Osteoblast (primary cell): Measurements from ENCODE around the gene PEX16. TPM values are rescaled to one million over a fixed set of nuclear protein-coding genes. Genes with fewer than 3 reads are reported as not detected.

Experiments
- DNase-seq: peaks from one replicate; pipeline ENCODE4 v3.0.0; 2011; ENCODE audit warnings: low spot score, mixed read lengths; ENCODE audit not compliant: insufficient read length; ENCODE audit errors: missing footprints
- H2AFZ ChIP-seq: 2 replicates; pipeline ENCODE4 v1.6.0; 2011; ENCODE audit warnings: mild to moderate bottlenecking, low read length
- H3K27ac ChIP-seq: 2 replicates; pipeline ENCODE4 v1.5.1; 2011; ENCODE audit warnings: mild to moderate bottlenecking, low read depth, low read length, moderate library complexity
- H3K27me3 ChIP-seq: 2 replicates; pipeline ENCODE4 v1.6.0; 2012; ENCODE audit warnings: mild to moderate bottlenecking, control low read depth, inconsistent platforms, low read length, moderate library complexity; ENCODE audit not compliant: insufficient read depth
- H3K36me3 ChIP-seq: 2 replicates; pipeline ENCODE4 v1.5.1; 2011; ENCODE audit warnings: mild to moderate bottlenecking, low read length, control low read depth, moderate library complexity; ENCODE audit not compliant: insufficient read depth
- H3K4me1 ChIP-seq: 2 replicates; pipeline ENCODE4 v1.5.1; 2011; ENCODE audit warnings: mild to moderate bottlenecking, low read length, control low read depth, moderate library complexity; ENCODE audit not compliant: insufficient read depth
- H3K4me2 ChIP-seq: 2 replicates; pipeline ENCODE4 v1.6.0; 2011; ENCODE audit warnings: mild to moderate bottlenecking, low read length; ENCODE audit not compliant: insufficient read depth
- H3K4me3 ChIP-seq: fragments of 200-600 bp; sonication (generic); 3 replicates; pipeline ENCODE4 v1.5.1; 2012; ENCODE audit warnings: mild to moderate bottlenecking, low read length, inconsistent platforms; ENCODE audit not compliant: insufficient read depth
- H3K79me2 ChIP-seq: 2 replicates; pipeline ENCODE4 v1.6.0; 2012; ENCODE audit warnings: mild to moderate bottlenecking, low read length, control low read depth, inconsistent platforms; ENCODE audit not compliant: insufficient read depth
- H3K9me3 ChIP-seq: 2 replicates; pipeline ENCODE4 v1.5.1; 2011; ENCODE audit warnings: low read depth, low read length, control low read depth
- H4K20me1 ChIP-seq: 2 replicates; pipeline ENCODE4 v1.6.0; 2012; ENCODE audit warnings: mild to moderate bottlenecking, low read length, control low read depth; ENCODE audit not compliant: insufficient read depth
- CTCF ChIP-seq: IDR thresholded peaks from 2 replicates; pipeline ENCODE4 v1.5.1; 2011; ENCODE audit warnings: mild to moderate bottlenecking, low read depth, low read length, moderate library complexity; ENCODE audit errors: extremely low read depth
- total RNA-seq: library from RNA; depleted of rRNA; stranded (reverse); fragments of >200 nt; gene quantifications from 2 replicates; pipeline ENCODE4 v1.2.3, GENCODE V29; 2012

Gene PEX16
- total RNA-seq, 1 donor: 28.6 TPM

- Histone ChIP-seq H2AFZ (no peak overlapping the region), H3K9me3 (no peaks in the 10 kb centered on the region), H3K4me1 (no peaks in the 10 kb centered on the region), H3K36me3 (peaks cover 3% of the 10 kb centered on the region), H4K20me1 (no peaks in the 10 kb centered on the region), H3K27ac (no peak overlapping the region), H3K4me2 (no peak overlapping the region), H3K4me3 (no peak overlapping the region), H3K79me2 (no peaks in the 10 kb centered on the region), H3K27me3 (no peaks in the 10 kb centered on the region)
- no peak for TF ChIP-seq CTCF
- no peak for DNase-seq
Observed at GRCh38 chr11:45959851-45960250, 42.2 kb upstream of the PEX16 start.

- Histone ChIP-seq H2AFZ (no peak overlapping the region), H3K4me2 (no peak overlapping the region), H3K36me3 (peaks cover 35% of the 10 kb centered on the region), H3K4me3 (no peak overlapping the region), H3K79me2 (no peaks in the 10 kb centered on the region), H3K4me1 (no peaks in the 10 kb centered on the region), H4K20me1 (no peaks in the 10 kb centered on the region), H3K27me3 (no peaks in the 10 kb centered on the region), H3K9me3 (no peaks in the 10 kb centered on the region), H3K27ac (no peak overlapping the region)
- DNase-seq: peak; percentile 52
- no peak for TF ChIP-seq CTCF
Observed at GRCh38 chr11:45949992-45950407, 32.3 kb upstream of the PEX16 start.

- Histone ChIP-seq H4K20me1 (no peaks in the 10 kb centered on the region), H2AFZ (no peak overlapping the region), H3K4me1 (no peaks in the 10 kb centered on the region), H3K27ac (no peak overlapping the region), H3K36me3 (peaks cover 40% of the 10 kb centered on the region), H3K4me3 (no peak overlapping the region), H3K4me2 (no peak overlapping the region), H3K79me2 (no peaks in the 10 kb centered on the region), H3K9me3 (no peaks in the 10 kb centered on the region), H3K27me3 (no peaks in the 10 kb centered on the region)
- no peak for DNase-seq
- TF ChIP-seq CTCF: no peak
Observed at GRCh38 chr11:45948356-45948755, 30.7 kb upstream of the PEX16 start.

- DNase-seq: no peak
- Histone ChIP-seq H4K20me1 (no peaks in the 10 kb centered on the region), H3K27ac (no peak overlapping the region), H3K4me2 (no peak overlapping the region), H3K27me3 (no peaks in the 10 kb centered on the region), H3K4me3 (no peak overlapping the region), H3K9me3 (no peaks in the 10 kb centered on the region), H3K79me2 (no peaks in the 10 kb centered on the region), H3K36me3 (peaks cover 40% of the 10 kb centered on the region), H3K4me1 (no peaks in the 10 kb centered on the region), H2AFZ (no peak overlapping the region)
- no peak for TF ChIP-seq CTCF
Observed at GRCh38 chr11:45947885-45948284, 30.2 kb upstream of the PEX16 start.
